ENCODE measurements around the gene C8B.

Gene C8B

GRCh38 chr1:56929492-56929891, 36.3 kb downstream of the C8B start:
- DNase-seq, result no peak

- DNase-seq, result no peak
These were observed 37.8 kb downstream of the C8B start for GRCh38 chr1:56927986-56928385.

- no peak for DNase-seq
These were observed 38.6 kb downstream of the C8B start for GRCh38 chr1:56927171-56927570.

- DNase-seq, result no peak
These were observed 40.6 kb downstream of the C8B start for GRCh38 chr1:56925193-56925592.

- no peak for DNase-seq
These were observed 41.7 kb downstream of the C8B start for GRCh38 chr1:56924116-56924515.

GRCh38 chr1:56923201-56923600, 42.6 kb downstream of the C8B start:
- DNase-seq, result no peak

DNA sequence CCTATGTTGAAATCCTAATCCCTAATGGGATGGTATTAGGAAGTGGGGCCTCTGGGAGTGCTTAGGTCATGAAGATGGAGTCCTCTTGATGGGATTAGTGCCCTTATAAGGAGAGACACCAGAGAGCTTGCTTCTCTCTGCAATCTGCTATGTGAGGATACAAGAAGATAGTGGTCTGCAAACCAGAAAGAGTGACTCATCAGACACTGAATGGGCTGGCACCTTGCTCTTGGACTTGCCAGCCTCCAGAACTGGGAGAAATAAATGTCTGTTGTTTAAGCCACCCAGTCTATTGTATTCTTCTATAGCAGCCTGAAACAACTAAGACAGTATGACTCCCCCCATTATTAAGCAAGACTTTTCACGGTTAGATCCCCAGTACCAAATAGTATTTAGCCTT, 43.3 kb downstream of the C8B start:
- DNase-seq, result no peak

DNA sequence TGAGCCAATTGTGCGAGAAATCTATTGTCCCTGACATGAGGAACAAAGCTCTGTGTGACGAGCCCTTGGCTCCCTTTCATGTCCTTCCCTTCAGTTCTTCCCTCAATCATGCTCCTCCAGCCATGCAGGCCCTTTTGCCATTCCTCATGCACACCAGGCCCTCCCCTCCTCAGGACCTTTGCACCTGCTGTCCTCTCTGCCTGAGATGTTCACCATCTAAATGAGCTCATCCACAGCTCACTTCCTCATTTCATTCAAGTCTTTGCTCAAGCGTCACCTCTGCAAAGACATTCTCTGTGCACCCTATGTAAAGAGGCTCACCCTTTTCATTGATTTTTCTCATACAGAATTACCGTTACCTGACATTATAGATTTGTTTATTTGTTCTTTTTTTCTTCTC, 43.7 kb downstream of the C8B start:
- no peak for DNase-seq

DNA sequence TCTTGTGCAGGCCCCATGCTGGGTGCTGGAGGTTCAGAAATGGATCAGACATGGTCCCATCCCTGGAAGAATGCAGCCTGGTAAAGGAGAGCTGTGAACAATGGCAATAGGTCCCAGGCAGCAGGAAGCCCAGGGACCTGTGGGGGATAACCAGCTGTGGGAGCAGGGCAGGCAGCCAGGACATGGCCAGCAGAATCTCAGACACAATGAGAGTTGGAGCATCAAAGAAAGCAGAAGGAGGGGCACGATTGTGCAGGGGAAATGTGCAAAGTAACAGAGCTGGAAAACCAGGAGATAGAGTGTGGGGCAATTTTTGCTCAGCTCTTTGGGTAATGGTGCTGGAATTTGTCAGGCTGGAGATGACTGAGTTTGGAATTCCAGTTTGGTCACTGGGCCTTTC, 44.3 kb downstream of the C8B start:
- DNase-seq, result no peak

- no peak for DNase-seq
These were observed 45.2 kb downstream of the C8B start for GRCh38 chr1:56920591-56921001.

DNA sequence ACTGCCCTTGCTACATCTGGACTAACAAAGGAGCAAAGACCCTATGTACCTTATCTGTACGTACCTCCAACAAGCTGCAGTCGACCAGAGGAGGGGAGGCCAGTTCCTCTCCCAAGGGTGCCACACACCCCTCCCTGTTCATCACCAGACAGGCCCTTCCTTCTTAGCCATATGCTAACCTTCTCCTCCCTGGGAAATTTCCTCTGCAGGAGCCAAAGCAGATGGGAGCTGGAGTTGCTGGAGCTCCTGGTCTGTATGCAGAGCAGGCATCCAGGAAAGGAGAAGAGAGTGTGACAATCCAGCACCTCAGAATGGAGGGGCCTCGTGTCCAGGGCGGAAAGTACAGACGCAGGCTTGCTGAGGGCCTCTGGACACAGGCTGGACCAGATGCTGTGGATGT, 48.5 kb downstream of the C8B start:
- DNase-seq, result no peak

DNA sequence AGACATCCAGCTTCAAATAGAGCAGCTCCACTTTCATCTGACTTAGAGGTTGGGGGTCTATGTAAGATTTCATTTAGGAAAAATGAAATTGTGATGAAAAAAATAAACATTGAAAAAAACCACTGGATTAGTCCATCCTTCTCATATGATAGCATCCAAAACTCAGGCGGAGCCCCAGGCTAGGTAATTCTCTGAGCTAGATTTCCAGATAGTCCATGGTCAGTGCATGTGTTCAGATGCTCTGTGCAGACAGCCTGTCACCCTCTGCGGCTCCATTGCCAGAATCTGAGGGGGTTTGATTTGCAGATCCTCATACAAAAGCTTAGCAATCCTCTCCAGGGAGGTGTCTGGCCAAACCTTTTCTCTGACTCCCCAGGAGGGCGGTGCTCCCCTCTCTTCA, 49.2 kb downstream of the C8B start:
- no peak for DNase-seq

- no peak for DNase-seq
These were observed 49.9 kb downstream of the C8B start for GRCh38 chr1:56915960-56916359.

- no peak for DNase-seq
These were observed 53.5 kb downstream of the C8B start for GRCh38 chr1:56912325-56912724.

DNA sequence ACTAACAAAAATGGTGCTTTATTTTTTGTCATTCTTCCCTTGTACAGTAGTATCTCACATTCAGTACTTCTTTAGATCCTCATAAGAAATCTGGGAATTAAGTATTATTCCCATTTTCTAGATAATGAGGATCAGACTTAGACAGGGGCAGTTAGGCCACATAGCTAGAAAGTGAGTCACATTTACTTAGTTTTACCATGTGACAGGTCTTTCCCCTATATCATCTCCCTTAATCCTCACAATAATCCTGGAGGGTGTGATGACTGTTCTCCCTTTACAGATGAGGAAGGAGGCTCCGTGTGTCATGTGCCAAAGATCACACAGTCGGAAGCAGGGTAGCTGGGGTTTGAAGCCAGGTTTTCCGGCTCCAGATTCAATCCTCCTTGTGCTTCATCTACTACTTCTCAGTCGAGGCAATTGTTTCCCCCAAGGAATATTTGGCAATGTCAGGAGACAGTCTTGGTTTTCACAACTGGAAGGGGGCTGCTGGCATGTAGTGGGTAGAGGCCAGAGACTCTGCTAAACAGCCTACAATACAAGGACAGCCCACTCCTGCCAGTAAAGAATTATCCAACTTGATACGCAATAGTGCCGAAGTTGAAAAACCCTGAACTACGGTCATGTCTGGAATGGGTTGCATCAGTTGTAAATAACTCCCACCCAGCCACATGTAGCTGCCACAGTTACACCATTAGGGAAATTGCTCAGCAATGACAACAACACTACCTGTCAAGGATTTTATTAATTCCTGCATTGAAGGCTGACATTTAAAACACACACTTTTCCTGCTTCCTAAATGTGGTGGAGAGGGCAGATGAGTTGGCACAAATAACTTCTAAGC, 54.5 kb downstream of the C8B start:
- no peak for DNase-seq

DNA sequence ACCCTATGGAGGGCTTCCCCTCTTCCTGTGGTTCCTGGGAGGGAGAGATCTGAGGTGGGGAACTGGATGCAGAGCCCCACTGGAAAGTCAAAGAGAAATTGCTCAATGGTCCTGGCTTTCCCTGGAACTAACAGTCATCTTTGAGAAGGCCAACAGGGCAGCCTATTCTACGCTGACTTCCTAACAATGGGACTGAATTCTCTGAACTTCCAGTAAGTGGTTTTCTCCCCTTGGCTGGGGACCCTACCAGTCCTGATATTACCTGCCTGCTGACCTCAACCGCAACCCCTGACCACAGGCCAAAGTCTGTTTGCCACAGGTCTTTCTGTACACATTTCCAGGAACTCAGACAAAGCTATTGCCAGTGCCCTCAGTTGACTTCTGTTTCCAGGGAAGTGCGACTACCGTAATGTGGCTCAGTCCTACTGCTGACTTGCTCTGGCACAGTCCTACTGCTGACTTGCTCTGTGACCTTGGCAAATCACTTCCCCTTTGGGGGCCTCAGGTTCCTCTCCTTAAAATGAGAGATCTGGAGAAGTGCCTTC, 55.3 kb downstream of the C8B start:
- peak; percentile 19 for DNase-seq

DNA sequence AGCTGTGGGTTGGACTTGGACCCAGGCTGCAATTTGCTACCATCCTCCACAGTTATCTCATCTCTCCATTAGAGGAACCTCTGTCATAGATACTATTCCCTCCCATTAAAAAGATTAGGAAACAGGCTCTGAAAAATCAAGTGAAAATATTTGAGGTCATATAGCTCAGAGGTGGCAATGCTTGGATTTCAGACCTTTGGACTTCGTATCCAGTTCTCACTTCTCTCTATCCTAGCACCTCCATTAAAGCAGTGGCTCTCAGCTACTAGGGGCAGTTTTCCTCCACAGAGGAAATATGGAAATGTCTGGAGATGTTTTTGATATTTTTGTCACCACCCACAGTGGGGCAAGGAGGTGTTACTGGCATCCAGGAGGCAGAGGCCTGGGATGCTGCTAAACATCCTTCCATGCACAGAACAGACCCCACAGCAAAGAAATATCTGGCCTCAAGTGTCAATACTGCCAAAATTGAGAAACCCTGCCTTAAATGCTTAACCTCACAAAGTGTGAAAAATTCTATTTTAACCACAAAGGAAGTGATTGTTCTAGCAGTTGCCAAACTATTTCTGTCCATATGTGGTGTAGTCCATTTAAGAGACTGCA, 57.1 kb downstream of the C8B start:
- DNase-seq, result no peak

GRCh38 chr1:56905667-56906066, 60.1 kb downstream of the C8B start:
- no peak for DNase-seq

- DNase-seq, result no peak
These were observed 61.0 kb downstream of the C8B start for GRCh38 chr1:56904663-56905397.

DNA sequence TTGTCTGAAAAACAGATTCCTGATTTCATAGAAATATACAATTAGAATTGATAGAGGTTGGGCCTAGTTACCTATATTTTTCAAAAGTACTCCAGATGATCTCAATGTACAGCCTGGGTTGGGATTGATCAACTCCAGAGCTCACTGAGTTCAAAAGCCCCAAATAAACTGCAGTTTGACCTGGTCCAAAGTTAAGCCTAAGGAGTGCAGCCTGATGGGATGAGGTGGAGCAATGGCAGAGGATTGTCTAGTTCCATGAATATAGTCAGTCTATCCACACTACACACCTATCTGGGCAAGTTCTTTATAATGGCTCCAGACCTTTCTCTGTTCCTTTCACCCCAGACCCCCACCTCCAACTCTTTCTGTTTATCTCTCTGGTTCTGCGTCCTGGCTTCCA, 62.0 kb downstream of the C8B start:
- no peak for DNase-seq

DNA sequence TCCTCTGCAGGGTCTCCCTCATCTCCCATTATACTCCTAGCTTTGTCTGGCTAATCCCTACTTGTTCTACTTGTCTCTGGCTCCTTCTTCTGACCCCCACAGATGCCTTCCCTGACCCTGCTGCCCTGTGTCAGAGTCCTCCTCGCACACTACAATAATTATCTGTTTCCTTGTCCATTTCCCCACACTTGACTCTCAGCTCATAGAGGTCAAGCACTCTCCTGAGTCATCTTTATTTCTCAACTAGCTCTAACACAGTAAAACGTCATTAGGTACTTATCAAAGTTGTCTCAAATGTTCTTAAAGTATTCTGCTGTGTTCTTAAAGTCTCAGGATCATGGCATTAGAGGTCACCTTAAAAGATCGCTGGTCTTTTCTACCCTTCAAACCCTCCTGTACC, 64.1 kb downstream of the C8B start:
- no peak for DNase-seq

DNA sequence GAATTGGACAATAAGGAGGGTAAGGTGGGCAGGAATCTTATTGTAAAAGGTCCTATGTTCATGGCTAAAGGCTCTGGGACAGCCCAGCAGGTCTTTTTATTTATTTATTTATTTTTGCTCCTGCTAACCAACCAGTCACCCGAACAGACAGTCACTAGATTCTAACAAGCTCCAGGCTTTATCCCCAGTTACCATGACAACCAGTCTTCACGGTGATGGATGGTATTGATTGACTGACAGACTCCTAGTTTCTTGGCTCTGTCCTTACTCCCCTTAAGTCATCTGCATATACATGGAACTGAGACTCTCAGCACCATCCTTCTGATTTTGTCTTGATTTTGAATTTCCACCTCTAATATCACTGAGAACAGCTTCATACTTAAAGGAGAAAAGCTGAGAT, 66.9 kb downstream of the C8B start:
- no peak for DNase-seq

DNA sequence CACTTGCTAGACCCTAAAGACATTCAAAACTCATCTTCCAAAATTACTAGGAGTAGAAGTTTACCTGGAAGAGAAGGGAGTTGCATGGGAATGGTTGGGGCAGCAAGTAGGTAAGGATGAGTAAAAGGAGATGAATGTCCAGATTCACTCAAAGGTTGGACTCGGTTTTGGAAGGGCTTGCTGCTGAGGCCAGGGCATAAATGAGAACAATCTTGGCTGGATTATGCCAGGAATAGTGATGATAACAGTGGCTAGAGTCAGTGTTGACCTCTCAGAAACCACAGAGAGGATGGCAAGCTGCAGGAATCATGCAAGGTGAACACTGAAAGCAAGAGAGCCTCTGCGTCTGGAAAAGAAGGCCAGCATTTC, 67.8 kb downstream of the C8B start:
- DNase-seq, result no peak
